GM21528 (cell line): ENCODE results near the gene MARK2.
"Not testable (repeated sequence)": the region's sequence is repeated elsewhere in the genome, so short reads cannot be mapped to it uniquely, and the experiment has no call there.

Source experiments
- ATAC-seq: cut with Tn5 transposase; IDR thresholded peaks from one replicate; pipeline ENCODE4 v1.9.1; 2021; ENCODE audit warnings: mild to moderate bottlenecking, moderate library complexity; ENCODE audit not compliant: unreplicated experiment, low FRiP score

Gene MARK2

GRCh38 chr11:63850920-63851319, 12.0 kb downstream of the MARK2 start:
- no peak for ATAC-seq

- no peak for ATAC-seq
Observed at GRCh38 chr11:63851364-63851763, 12.5 kb downstream of the MARK2 start.

- ATAC-seq, result no peak
Observed at GRCh38 chr11:63853476-63853875, 14.6 kb downstream of the MARK2 start.

GRCh38 chr11:63854696-63855095, 15.8 kb downstream of the MARK2 start:
- ATAC-seq, result no peak

GRCh38 chr11:63855975-63856374, 17.1 kb downstream of the MARK2 start:
- ATAC-seq, result no peak

- no peak for ATAC-seq
Observed at GRCh38 chr11:63858628-63859550, 20.0 kb downstream of the MARK2 start.

- ATAC-seq, result no peak
Observed at GRCh38 chr11:63862923-63863322, 24.0 kb downstream of the MARK2 start.

- not testable (repeated sequence) for ATAC-seq
Observed at GRCh38 chr11:63863620-63864019, 24.7 kb downstream of the MARK2 start.

- ATAC-seq, result peak; percentile 71
Observed at GRCh38 chr11:63866211-63866610, 27.3 kb downstream of the MARK2 start.

- no peak for ATAC-seq
Observed at GRCh38 chr11:63867511-63867910, 28.6 kb downstream of the MARK2 start.

GRCh38 chr11:63868399-63869064, 29.6 kb downstream of the MARK2 start:
- no peak for ATAC-seq

- ATAC-seq, result no peak
Observed at GRCh38 chr11:63869171-63869591, 30.3 kb downstream of the MARK2 start.

- ATAC-seq, result no peak
Observed at GRCh38 chr11:63869683-63870082, 30.8 kb downstream of the MARK2 start.

- no peak for ATAC-seq
Observed at GRCh38 chr11:63870351-63871140, 31.6 kb downstream of the MARK2 start.

- ATAC-seq, result peak; percentile 90
Observed at GRCh38 chr11:63871962-63872799, 33.3 kb downstream of the MARK2 start.

- no peak for ATAC-seq
Observed at GRCh38 chr11:63872800-63873197, 33.9 kb downstream of the MARK2 start.

GRCh38 chr11:63873311-63873710, 34.4 kb downstream of the MARK2 start:
- no peak for ATAC-seq

GRCh38 chr11:63874511-63874910, 35.6 kb downstream of the MARK2 start:
- ATAC-seq, result no peak

- ATAC-seq, result no peak
Observed at GRCh38 chr11:63875506-63876065, 36.7 kb downstream of the MARK2 start.

GRCh38 chr11:63876616-63877015, 37.7 kb downstream of the MARK2 start:
- ATAC-seq, result no peak
